SK-N-SH (cell line): ENCODE results near the gene BRINP2. TPM values are rescaled to one million over a fixed set of nuclear protein-coding genes. Genes with fewer than 3 reads are reported as not detected.
A peak's percentile ranks its signal among the peaks of the same experiment; 100 is the strongest.

Experiments
- CTCF ChIA-PET: fragments of 300-600, 350-600 bp; formaldehyde crosslinking; extraction: SDS; loops from one replicate; lab custom pipeline; 2021; lab: Yijun Ruan, JAX
- POLR2A ChIA-PET: fragments of 350-600 bp; sonication (Branson Sonifier 250); formaldehyde crosslinking; extraction: SDS; loops from one replicate; lab custom pipeline; 2020; ENCODE audit warnings: antibody characterized with exemption, inconsistent platforms; lab: Yijun Ruan, JAX
- DNase-seq: peaks from one replicate; pipeline ENCODE4 v3.0.0; 2012
- H2AFZ ChIP-seq: fragments of 200-600 bp; sonication (generic); 2 replicates; pipeline ENCODE4 v1.8.1; 2016; ENCODE audit warnings: antibody characterized with exemption, mild to moderate bottlenecking, low read depth
- H3F3A ChIP-seq: fragments of 200-600 bp; sonication (generic); replicated peaks from 2 replicates; pipeline ENCODE3; 2016; ENCODE audit warnings: antibody characterized with exemption, mild to moderate bottlenecking; ENCODE audit not compliant: insufficient read depth
- H3K27ac ChIP-seq, 2 experiments: fragments of 200-500 bp in 1 of 2; fragments of 200-600 bp in 1 of 2; sonication (Bioruptor generic) in 1 of 2; sonication (generic), shearing (Covaris generic) in 1 of 2; 2 replicates each; pipeline versions ENCODE4 v1.5.1 to v1.6.1; 2014 to 2016; ENCODE audit warnings: low read depth in 2 of 2, inconsistent platforms in 1 of 2, low read length in 1 of 2, mild to moderate bottlenecking in 1 of 2, mixed read lengths in 1 of 2
- H3K27me3 ChIP-seq: fragments of 200-600 bp; sonication (generic), shearing (Covaris generic); 2 replicates; pipeline ENCODE4 v1.6.1; 2016; ENCODE audit warnings: mixed run types; ENCODE audit not compliant: insufficient read depth
- H3K36me3 ChIP-seq, 2 experiments: fragments of 200-500 bp in 1 of 2; fragments of 200-600 bp in 1 of 2; sonication (Bioruptor generic) in 1 of 2; sonication (generic) in 1 of 2; replicated peaks in 1 of 2; 2 replicates each; pipeline versions ENCODE3 to v1.5.1; 2014 to 2016; ENCODE audit warnings: low read length in 1 of 2, mild to moderate bottlenecking in 1 of 2; ENCODE audit not compliant: insufficient read depth in 2 of 2, control insufficient read depth in 1 of 2
- H3K4me1 ChIP-seq, 2 experiments: fragments of 200-500 bp in 1 of 2; fragments of 200-600 bp in 1 of 2; sonication (Bioruptor generic) in 1 of 2; sonication (generic), shearing (Covaris generic) in 1 of 2; 2 replicates each; pipeline versions ENCODE4 v1.5.1 to v1.6.1; 2014 to 2016; ENCODE audit warnings: low read depth in 1 of 2, low read length in 1 of 2, mixed run types in 1 of 2; ENCODE audit not compliant: insufficient read depth in 2 of 2, control insufficient read depth in 1 of 2
- H3K4me2 ChIP-seq: fragments of 200-600 bp; sonication (generic), shearing (Covaris generic); 2 replicates; pipeline ENCODE4 v1.6.1; 2017; ENCODE audit warnings: mixed run types
- H3K4me3 ChIP-seq, 2 experiments: fragments of 200-500 bp in 1 of 2; fragments of 200-600 bp in 1 of 2; sonication (Bioruptor generic) in 1 of 2; sonication (generic), shearing (Covaris generic) in 1 of 2; 2 replicates each; pipeline versions ENCODE4 v1.5.1 to v1.8.1; 2014 to 2016; ENCODE audit warnings: low read depth in 2 of 2, inconsistent platforms in 1 of 2, low read length in 1 of 2, mild to moderate bottlenecking in 1 of 2, mixed read lengths in 1 of 2, moderate library complexity in 1 of 2
- H3K79me2 ChIP-seq: fragments of 200-600 bp; sonication (generic); 2 replicates; pipeline ENCODE4 v1.8.1; 2017; ENCODE audit warnings: mild to moderate bottlenecking; ENCODE audit not compliant: insufficient read depth
- H3K9ac ChIP-seq: fragments of 200-600 bp; sonication (generic); 2 replicates; pipeline ENCODE4 v1.6.1; 2017; ENCODE audit warnings: mixed run types
- H3K9me2 ChIP-seq: fragments of 200-600 bp; sonication (generic); 2 replicates; pipeline ENCODE4 v1.6.1; 2017; ENCODE audit warnings: mixed run types
- H3K9me3 ChIP-seq: fragments of 200-600 bp; sonication (generic); 2 replicates; pipeline ENCODE4 v1.6.1; 2017; ENCODE audit warnings: mixed run types, mild to moderate bottlenecking, moderate library complexity
- H4K20me1 ChIP-seq: fragments of 200-600 bp; sonication (generic); 2 replicates; pipeline ENCODE4 v1.6.1; 2017; ENCODE audit warnings: mild to moderate bottlenecking, mixed run types; ENCODE audit not compliant: insufficient read depth
- EZH2phosphoT487 ChIP-seq: fragments of 200-600 bp; sonication (generic); IDR thresholded peaks from 2 replicates; pipeline ENCODE4 v1.6.1; 2017; ENCODE audit warnings: low read depth, mixed run types, mild to moderate bottlenecking, antibody characterized with exemption, moderate library complexity, borderline replicate concordance
- GABPA ChIP-seq: IDR thresholded peaks from 2 replicates; pipeline ENCODE4 v1.4.0; 2012; ENCODE audit warnings: low read depth, mild to moderate bottlenecking
- REST ChIP-seq: IDR thresholded peaks from 2 replicates; pipeline ENCODE4 v1.6.1; 2012; ENCODE audit warnings: mild to moderate bottlenecking, low read depth, low read length, moderate library complexity
- RFX5 ChIP-seq: IDR thresholded peaks from 2 replicates; pipeline ENCODE4 v1.6.1; 2012; ENCODE audit warnings: mild to moderate bottlenecking, improper control_type of control experiment, low read length
- TAF1 ChIP-seq: IDR thresholded peaks from 2 replicates; pipeline ENCODE4 v1.6.1; 2012; ENCODE audit warnings: low read depth, mild to moderate bottlenecking, low read length, moderate library complexity, borderline replicate concordance
- TEAD4 ChIP-seq: IDR thresholded peaks from 2 replicates; pipeline ENCODE4 v1.4.0; 2012; ENCODE audit warnings: mild to moderate bottlenecking, borderline replicate concordance; ENCODE audit not compliant: insufficient read depth
- WGBS: methylation state at CpG from one replicate; pipeline ENCODE4 v1.1.6; 2017; ENCODE audit warnings: low lambda C conversion rate; 5-methylcytosine and 5-hydroxymethylcytosine counted together
- polyA plus RNA-seq, 3 experiments: library from polyadenylated mRNA; depleted of rRNA; stranded (reverse); fragments of >200 nt; gene quantifications; 2 replicates each; pipeline ENCODE4 v1.2.3, GENCODE V29; 2012
- TF ChIP-seq, protein P1 (sequence below): IDR thresholded peaks from 2 replicates; pipeline ENCODE4 v1.4.0; 2012; ENCODE audit warnings: low read depth
- TF ChIP-seq, protein P2 (sequence below): fragments of 200-600 bp; sonication (generic); IDR thresholded peaks from 2 replicates; pipeline ENCODE4 v1.6.1; 2017; ENCODE audit warnings: antibody characterized with exemption, mild to moderate bottlenecking, moderate library complexity
- TF ChIP-seq, protein P3 (sequence below): IDR thresholded peaks from 2 replicates; pipeline ENCODE4; 2012

Gene BRINP2
- polyA plus RNA-seq, 1 of the 3 experiments (the other 2 are of a cell fraction) = 0.12 TPM

GRCh38 chr1:177185209-177185608 lies 14.5 kb downstream of the BRINP2 start:
- Histone ChIP-seq H3K27me3 (peaks cover 8% of the 10 kb centered on the region; the same call in 1 of the 2 replicates), H3K9me3 (no peaks in the 10 kb centered on the region), H3K4me2 (no peak overlapping the region), H3K4me3 (no peak overlapping the region), H4K20me1 (no peaks in the 10 kb centered on the region), H3F3A (no peaks in the 10 kb centered on the region), H2AFZ (no peak overlapping the region), H3K4me1 (peaks cover 0 to 27% of the 10 kb centered on the region in 2 experiments; a peak in 2 of 4 replicates), H3K79me2 (no peaks in the 10 kb centered on the region), H3K27ac (no peak overlapping the region), H3K36me3 (no peaks in the 10 kb centered on the region), H3K9me2 (no peaks in the 10 kb centered on the region), H3K9ac (no peak overlapping the region)
- no peak for DNase-seq
- TF ChIP-seq, protein P1, sequence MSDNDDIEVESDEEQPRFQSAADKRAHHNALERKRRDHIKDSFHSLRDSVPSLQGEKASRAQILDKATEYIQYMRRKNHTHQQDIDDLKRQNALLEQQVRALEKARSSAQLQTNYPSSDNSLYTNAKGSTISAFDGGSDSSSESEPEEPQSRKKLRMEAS = no peak
- TF ChIP-seq, protein P2, sequence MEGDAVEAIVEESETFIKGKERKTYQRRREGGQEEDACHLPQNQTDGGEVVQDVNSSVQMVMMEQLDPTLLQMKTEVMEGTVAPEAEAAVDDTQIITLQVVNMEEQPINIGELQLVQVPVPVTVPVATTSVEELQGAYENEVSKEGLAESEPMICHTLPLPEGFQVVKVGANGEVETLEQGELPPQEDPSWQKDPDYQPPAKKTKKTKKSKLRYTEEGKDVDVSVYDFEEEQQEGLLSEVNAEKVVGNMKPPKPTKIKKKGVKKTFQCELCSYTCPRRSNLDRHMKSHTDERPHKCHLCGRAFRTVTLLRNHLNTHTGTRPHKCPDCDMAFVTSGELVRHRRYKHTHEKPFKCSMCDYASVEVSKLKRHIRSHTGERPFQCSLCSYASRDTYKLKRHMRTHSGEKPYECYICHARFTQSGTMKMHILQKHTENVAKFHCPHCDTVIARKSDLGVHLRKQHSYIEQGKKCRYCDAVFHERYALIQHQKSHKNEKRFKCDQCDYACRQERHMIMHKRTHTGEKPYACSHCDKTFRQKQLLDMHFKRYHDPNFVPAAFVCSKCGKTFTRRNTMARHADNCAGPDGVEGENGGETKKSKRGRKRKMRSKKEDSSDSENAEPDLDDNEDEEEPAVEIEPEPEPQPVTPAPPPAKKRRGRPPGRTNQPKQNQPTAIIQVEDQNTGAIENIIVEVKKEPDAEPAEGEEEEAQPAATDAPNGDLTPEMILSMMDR = peak; percentile 55
- ChIA-PET POLR2A (no interaction called here), CTCF (interaction anchor here (1.5 to 5.3 kb wide), 2 partner anchors 287 to 761 kb away, joined by 3 to 131 read pairs; no protein-coding TSS in a partner anchor)
- 60% methylated on average over 5 of the region's 5 CpGs for WGBS

GRCh38 chr1:177186639-177187038 lies 15.9 kb downstream of the BRINP2 start:
- H3K9me3 ChIP-seq = no peaks in the 10 kb centered on the region
- H3K4me2 ChIP-seq = no peak overlapping the region
- 66% methylated on average over 2 of the region's 2 CpGs for WGBS
- peaks cover 0 to 22% of the 10 kb centered on the region in 2 experiments; a peak in 2 of 4 replicates for H3K4me1 ChIP-seq
- H3K9ac ChIP-seq = no peak overlapping the region
- H3F3A ChIP-seq = no peaks in the 10 kb centered on the region
- no peaks in the 10 kb centered on the region for H3K9me2 ChIP-seq
- H2AFZ ChIP-seq = no peak overlapping the region
- no peaks in the 10 kb centered on the region for H3K79me2 ChIP-seq
- no peaks in the 10 kb centered on the region for H3K36me3 ChIP-seq
- POLR2A ChIA-PET = no interaction called here
- no peak overlapping the region for H3K27ac ChIP-seq
- H4K20me1 ChIP-seq = no peaks in the 10 kb centered on the region
- no peaks in the 10 kb centered on the region for H3K27me3 ChIP-seq
- no peak for TF ChIP-seq TAF1
- TF ChIP-seq REST = no peak
- no peak for TF ChIP-seq GABPA
- no peak for TF ChIP-seq EZH2phosphoT487
- TF ChIP-seq, protein P3, sequence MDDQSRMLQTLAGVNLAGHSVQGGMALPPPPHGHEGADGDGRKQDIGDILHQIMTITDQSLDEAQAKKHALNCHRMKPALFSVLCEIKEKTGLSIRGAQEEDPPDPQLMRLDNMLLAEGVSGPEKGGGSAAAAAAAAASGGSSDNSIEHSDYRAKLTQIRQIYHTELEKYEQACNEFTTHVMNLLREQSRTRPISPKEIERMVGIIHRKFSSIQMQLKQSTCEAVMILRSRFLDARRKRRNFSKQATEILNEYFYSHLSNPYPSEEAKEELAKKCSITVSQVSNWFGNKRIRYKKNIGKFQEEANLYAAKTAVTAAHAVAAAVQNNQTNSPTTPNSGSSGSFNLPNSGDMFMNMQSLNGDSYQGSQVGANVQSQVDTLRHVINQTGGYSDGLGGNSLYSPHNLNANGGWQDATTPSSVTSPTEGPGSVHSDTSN = no peak
- no peak for TF ChIP-seq TEAD4
- no peak for TF ChIP-seq RFX5
- H3K4me3 ChIP-seq = no peak overlapping the region
- CTCF ChIA-PET = no interaction called here
- DNase-seq = no peak
